SU-DHL-6 (cell line): ENCODE measurements around the gene ALAS2.
"Not testable (repeated sequence)": the region's sequence is repeated elsewhere in the genome, so short reads cannot be mapped to it uniquely, and the experiment has no call there.

Source experiments
- H2AFZ ChIP-seq: fragments of 200-600 bp; sonication (generic); 2 replicates; pipeline ENCODE4 v1.6.1; 2014; ENCODE audit warnings: low read depth, mild to moderate bottlenecking, moderate library complexity, mixed read lengths, antibody characterized with exemption, low read length; ENCODE audit not compliant: severe bottlenecking
- H3F3A ChIP-seq: fragments of 200-600 bp; shearing (Covaris generic); 2 replicates; pipeline ENCODE4 v1.6.0; 2016; ENCODE audit warnings: antibody characterized with exemption, mild to moderate bottlenecking; ENCODE audit not compliant: insufficient read depth
- H3K27ac ChIP-seq: fragments of 200-600 bp; sonication (generic); 2 replicates; pipeline ENCODE4 v1.5.1; 2016; ENCODE audit warnings: low read depth, mild to moderate bottlenecking, low read length, moderate library complexity, mixed read lengths
- H3K27me3 ChIP-seq: fragments of 200-600 bp; sonication (generic), shearing (Covaris generic); 2 replicates; pipeline ENCODE4 v1.6.0; 2014; ENCODE audit warnings: mild to moderate bottlenecking, low read length
- H3K36me3 ChIP-seq: fragments of 200-600 bp; sonication (generic); 2 replicates; pipeline ENCODE4 v1.6.1; 2014; ENCODE audit warnings: mild to moderate bottlenecking, low read length, mixed read lengths
- H3K4me2 ChIP-seq: fragments of 300-600, 200-600 bp; shearing (Covaris generic), sonication (generic); 2 replicates; pipeline ENCODE4 v1.6.0; 2014; ENCODE audit warnings: low read length, low read depth, mild to moderate bottlenecking; ENCODE audit not compliant: poor library complexity, severe bottlenecking
- H3K4me3 ChIP-seq: fragments of 200-600 bp; sonication (generic); 2 replicates; pipeline ENCODE4 v1.5.1; 2014; ENCODE audit warnings: antibody characterized with exemption, low read length, mild to moderate bottlenecking, mixed read lengths; ENCODE audit not compliant: insufficient read depth, poor library complexity, severe bottlenecking
- H3K79me2 ChIP-seq: fragments of 200-600 bp; sonication (generic); 2 replicates; pipeline ENCODE4 v1.6.1; 2014; ENCODE audit warnings: mild to moderate bottlenecking, low read length, moderate library complexity; ENCODE audit not compliant: insufficient read depth
- H3K9ac ChIP-seq: fragments of 200-600 bp; sonication (generic); 2 replicates; pipeline ENCODE4 v1.7.0; 2014; ENCODE audit warnings: mild to moderate bottlenecking, low read length
- H3K9me2 ChIP-seq: fragments of 200-600 bp; sonication (generic); replicated peaks from 2 replicates; pipeline ENCODE4 v1.6.1; 2014; ENCODE audit warnings: low read length; ENCODE audit not compliant: insufficient read depth
- H3K9me3 ChIP-seq: fragments of 200-600 bp; sonication (generic); 2 replicates; pipeline ENCODE4 v1.6.1; 2014; ENCODE audit warnings: low read length, mixed read lengths; ENCODE audit not compliant: insufficient read depth
- H4K20me1 ChIP-seq: fragments of 200-600 bp; sonication (generic); 2 replicates; pipeline ENCODE4 v1.6.1; 2014; ENCODE audit warnings: low read depth, mild to moderate bottlenecking, antibody characterized with exemption, low read length, moderate library complexity, mixed read lengths
- CTCF ChIP-seq: fragments of 200-600 bp; sonication (generic); IDR thresholded peaks from one replicate; pipeline ENCODE4 v1.5.1; 2017; ENCODE audit warnings: antibody characterized with exemption, mild to moderate bottlenecking, low read length, moderate library complexity; ENCODE audit not compliant: insufficient read depth, poor library complexity, severe bottlenecking
- EZH2phosphoT487 ChIP-seq: fragments of 200-600 bp; sonication (generic), shearing (Covaris generic); conservative IDR thresholded peaks from 2 replicates; pipeline ENCODE4 v1.6.1; 2018; ENCODE audit warnings: mild to moderate bottlenecking, antibody characterized with exemption, low read length, moderate library complexity, mixed read lengths

ALAS2 gene

DNA sequence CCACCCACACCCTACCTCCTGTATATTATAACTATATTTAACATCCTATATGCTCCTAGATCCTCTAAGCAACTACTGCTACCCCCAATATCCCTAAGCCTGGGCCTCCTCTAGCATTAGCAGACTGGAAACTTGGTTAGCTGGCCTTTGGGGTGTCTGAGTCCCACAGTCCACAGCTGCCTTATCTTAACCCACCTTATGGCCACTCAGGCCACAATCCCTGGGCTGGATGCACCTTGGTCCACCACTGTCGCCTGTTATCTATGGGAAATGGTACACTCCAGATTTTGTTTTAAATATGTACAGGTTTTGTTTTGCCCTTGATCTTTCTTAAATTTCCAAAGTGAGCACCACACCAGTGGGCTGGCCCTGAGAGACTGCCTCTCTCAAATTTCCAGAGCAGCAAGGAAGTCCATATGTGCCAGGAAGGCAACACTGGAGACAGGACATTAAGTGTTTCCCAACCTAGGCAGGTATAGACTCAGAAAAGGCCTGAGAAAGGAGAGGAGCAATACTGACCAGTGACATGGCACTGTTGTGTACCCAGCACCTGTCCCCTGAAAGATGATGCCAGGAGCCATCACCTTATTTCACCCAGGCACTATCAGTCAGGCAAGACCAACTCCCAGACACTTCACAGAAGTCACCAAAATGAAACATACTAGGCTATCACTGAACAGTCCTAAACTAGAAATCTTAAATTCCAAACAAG lies 37.7 kb downstream of the ALAS2 start:
- Histone ChIP-seq H3K36me3 (no peaks in the 10 kb centered on the region), H3F3A (no peaks in the 10 kb centered on the region), H3K4me2 (no peak overlapping the region), H3K9me3 (no peaks in the 10 kb centered on the region), H3K79me2 (no peaks in the 10 kb centered on the region), H4K20me1 (no peaks in the 10 kb centered on the region), H3K9me2 (no peaks in the 10 kb centered on the region), H3K4me3 (no peak overlapping the region), H3K27ac (no peak overlapping the region), H3K27me3 (no peaks in the 10 kb centered on the region), H3K9ac (no peak overlapping the region), H2AFZ (no peak overlapping the region)
- TF ChIP-seq EZH2phosphoT487: no peak
- TF ChIP-seq CTCF: no peak

GRCh38 chrX:54991706-54992105 lies 39.1 kb downstream of the ALAS2 start:
- Histone ChIP-seq H3K9me3 (no peaks in the 10 kb centered on the region), H2AFZ (no peak overlapping the region), H3F3A (no peaks in the 10 kb centered on the region), H3K4me3 (no peak overlapping the region), H3K27ac (no peak overlapping the region), H3K9ac (no peak overlapping the region), H3K4me2 (no peak overlapping the region), H3K36me3 (no peaks in the 10 kb centered on the region), H3K79me2 (no peaks in the 10 kb centered on the region), H3K27me3 (no peaks in the 10 kb centered on the region), H3K9me2 (no peaks in the 10 kb centered on the region), H4K20me1 (no peaks in the 10 kb centered on the region)
- TF ChIP-seq CTCF: no peak
- TF ChIP-seq EZH2phosphoT487: no peak

- not testable (repeated sequence) for H3K9me3 ChIP-seq
Observed at GRCh38 chrX:54983306-54983705, 47.5 kb downstream of the ALAS2 start.

DNA sequence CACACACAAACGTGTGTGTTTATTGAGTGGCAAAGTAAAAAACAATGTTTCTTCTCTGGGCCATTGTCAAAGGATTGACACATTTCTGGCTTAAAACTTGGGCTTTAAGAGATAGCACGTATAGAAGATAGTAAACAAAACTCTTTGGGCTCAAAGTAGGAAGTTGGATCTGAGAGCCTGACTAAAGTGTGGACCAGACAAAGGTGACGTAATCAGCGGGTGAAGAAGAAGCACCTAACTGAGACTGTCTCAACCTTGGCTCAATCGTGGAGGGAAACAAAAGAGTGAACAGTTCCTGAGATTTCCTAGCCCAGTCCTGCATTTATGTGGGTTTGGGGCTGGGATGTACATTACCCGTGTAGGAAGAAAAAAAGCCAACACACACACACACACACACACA lies 50.4 kb downstream of the ALAS2 start:
- no peaks in the 10 kb centered on the region for H3K27me3 ChIP-seq
- no peaks in the 10 kb centered on the region for H3K79me2 ChIP-seq
- no peak overlapping the region for H3K4me3 ChIP-seq
- TF ChIP-seq CTCF (no peak), EZH2phosphoT487 (no peak)
- H3K9me2 ChIP-seq: no peaks in the 10 kb centered on the region
- no peaks in the 10 kb centered on the region for H3K36me3 ChIP-seq
- H3K4me2 ChIP-seq: no peak overlapping the region
- no peaks in the 10 kb centered on the region for H3K9me3 ChIP-seq
- no peaks in the 10 kb centered on the region for H4K20me1 ChIP-seq
- H3F3A ChIP-seq: no peaks in the 10 kb centered on the region
- H2AFZ ChIP-seq: no peak overlapping the region
- no peak overlapping the region for H3K27ac ChIP-seq
- H3K9ac ChIP-seq: no peak overlapping the region

More at GRCh38 chrX:54983306-54983705, 47.5 kb downstream of the ALAS2 start:
- not testable (repeated sequence) for H3K27ac ChIP-seq, H3K79me2 ChIP-seq, H3K4me2 ChIP-seq, H4K20me1 ChIP-seq, H3K36me3 ChIP-seq, H3F3A ChIP-seq, H3K4me3 ChIP-seq, H2AFZ ChIP-seq, H3K9me2 ChIP-seq, H3K9ac ChIP-seq, H3K27me3 ChIP-seq
